HG02870 (cell line): ENCODE measurements around the gene GAREM1.

Source experiments
- ATAC-seq: cut with Tn5 transposase; IDR thresholded peaks from one replicate; pipeline ENCODE4 v1.9.1; 2021; ENCODE audit warnings: mild to moderate bottlenecking, moderate library complexity; ENCODE audit not compliant: unreplicated experiment

GAREM1 gene

GRCh38 chr18:32459361-32460101 lies 11.2 kb downstream of the GAREM1 start:
- ATAC-seq, result no peak

- no peak for ATAC-seq
Measured at GRCh38 chr18:32455361-32455760, 15.3 kb downstream of the GAREM1 start.

- no peak for ATAC-seq
Measured at GRCh38 chr18:32454593-32454992, 16.1 kb downstream of the GAREM1 start.

GRCh38 chr18:32450874-32451273 lies 19.8 kb downstream of the GAREM1 start:
- ATAC-seq, result no peak

GRCh38 chr18:32450026-32450691 lies 20.5 kb downstream of the GAREM1 start:
- no peak for ATAC-seq

- no peak for ATAC-seq
Measured at GRCh38 chr18:32446780-32447179, 23.9 kb downstream of the GAREM1 start.

GRCh38 chr18:32445846-32446245 lies 24.8 kb downstream of the GAREM1 start:
- ATAC-seq, result no peak

GRCh38 chr18:32443706-32444215 lies 26.9 kb downstream of the GAREM1 start:
- ATAC-seq, result no peak

GRCh38 chr18:32443033-32443705 lies 27.5 kb downstream of the GAREM1 start:
- no peak for ATAC-seq

GRCh38 chr18:32442575-32442974 lies 28.1 kb downstream of the GAREM1 start:
- no peak for ATAC-seq

- no peak for ATAC-seq
Measured at GRCh38 chr18:32441533-32441932, 29.1 kb downstream of the GAREM1 start.

GRCh38 chr18:32440518-32440917 lies 30.2 kb downstream of the GAREM1 start:
- ATAC-seq, result no peak

- ATAC-seq, result no peak
Measured at GRCh38 chr18:32439802-32440201, 30.9 kb downstream of the GAREM1 start.

GRCh38 chr18:32439241-32439640 lies 31.4 kb downstream of the GAREM1 start:
- no peak for ATAC-seq

GRCh38 chr18:32438173-32438572 lies 32.5 kb downstream of the GAREM1 start:
- ATAC-seq, result no peak

- no peak for ATAC-seq
Measured at GRCh38 chr18:32437100-32437834, 33.4 kb downstream of the GAREM1 start.

GRCh38 chr18:32435631-32436500 lies 34.8 kb downstream of the GAREM1 start:
- no peak for ATAC-seq

- ATAC-seq, result no peak
Measured at GRCh38 chr18:32431753-32432152, 38.9 kb downstream of the GAREM1 start.

- no peak for ATAC-seq
Measured at GRCh38 chr18:32429402-32429801, 41.3 kb downstream of the GAREM1 start.
